ENCODE results near the gene ADARB1.

Gene ADARB1

DNA sequence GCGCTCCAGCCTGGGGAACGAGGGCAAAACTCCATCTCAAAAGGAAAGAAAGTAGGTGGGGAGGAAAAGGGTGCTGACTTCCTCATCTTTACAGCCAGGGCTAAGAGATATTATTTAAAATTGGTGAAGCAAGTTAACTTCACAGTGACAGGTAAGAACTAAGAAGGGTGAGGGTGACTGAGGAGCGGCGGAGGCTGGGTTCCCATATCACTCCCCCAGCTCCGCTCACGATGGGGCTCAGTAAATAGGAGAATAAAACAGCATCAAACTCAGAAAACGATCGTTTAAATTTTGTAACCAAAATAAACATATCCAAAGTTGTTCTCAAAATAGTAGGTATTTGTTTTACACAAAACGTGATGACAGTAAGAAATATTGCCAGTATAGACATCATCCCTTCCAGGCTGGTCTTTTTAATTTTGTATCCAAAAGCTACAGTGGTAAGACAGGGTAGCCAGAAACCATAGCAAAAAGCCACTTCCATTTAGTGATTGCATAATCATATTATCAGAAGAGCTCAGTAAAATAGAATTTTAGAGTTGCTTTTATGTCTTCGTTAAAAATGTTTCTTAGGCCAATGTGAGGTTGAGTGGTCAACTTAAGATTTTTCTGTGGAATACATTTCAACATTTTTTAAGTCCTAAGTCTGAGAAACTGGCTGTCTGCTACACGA, 26.2 kb upstream of the ADARB1 start:
- TF ChIP-seq, protein P1, sequence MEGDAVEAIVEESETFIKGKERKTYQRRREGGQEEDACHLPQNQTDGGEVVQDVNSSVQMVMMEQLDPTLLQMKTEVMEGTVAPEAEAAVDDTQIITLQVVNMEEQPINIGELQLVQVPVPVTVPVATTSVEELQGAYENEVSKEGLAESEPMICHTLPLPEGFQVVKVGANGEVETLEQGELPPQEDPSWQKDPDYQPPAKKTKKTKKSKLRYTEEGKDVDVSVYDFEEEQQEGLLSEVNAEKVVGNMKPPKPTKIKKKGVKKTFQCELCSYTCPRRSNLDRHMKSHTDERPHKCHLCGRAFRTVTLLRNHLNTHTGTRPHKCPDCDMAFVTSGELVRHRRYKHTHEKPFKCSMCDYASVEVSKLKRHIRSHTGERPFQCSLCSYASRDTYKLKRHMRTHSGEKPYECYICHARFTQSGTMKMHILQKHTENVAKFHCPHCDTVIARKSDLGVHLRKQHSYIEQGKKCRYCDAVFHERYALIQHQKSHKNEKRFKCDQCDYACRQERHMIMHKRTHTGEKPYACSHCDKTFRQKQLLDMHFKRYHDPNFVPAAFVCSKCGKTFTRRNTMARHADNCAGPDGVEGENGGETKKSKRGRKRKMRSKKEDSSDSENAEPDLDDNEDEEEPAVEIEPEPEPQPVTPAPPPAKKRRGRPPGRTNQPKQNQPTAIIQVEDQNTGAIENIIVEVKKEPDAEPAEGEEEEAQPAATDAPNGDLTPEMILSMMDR (IDR thresholded peaks at IDR 0.05), result no peak
- Histone ChIP-seq H3K4me3 (ENCODE audit: low read depth in 1 of 2, low read length in 1 of 2) (no peak overlapping the region), H3K27ac (no peak overlapping the region), H3K36me3 (no peaks in the 10 kb centered on the region), H3K9me3 (no peaks in the 10 kb centered on the region), H3K4me1 (ENCODE audit: control insufficient read depth in 1 of 2, insufficient read depth in 1 of 2, low read depth in 1 of 2, low read length in 1 of 2) (no peaks in the 10 kb centered on the region), H3K27me3 (peaks cover 18% of the 10 kb centered on the region)

DNA sequence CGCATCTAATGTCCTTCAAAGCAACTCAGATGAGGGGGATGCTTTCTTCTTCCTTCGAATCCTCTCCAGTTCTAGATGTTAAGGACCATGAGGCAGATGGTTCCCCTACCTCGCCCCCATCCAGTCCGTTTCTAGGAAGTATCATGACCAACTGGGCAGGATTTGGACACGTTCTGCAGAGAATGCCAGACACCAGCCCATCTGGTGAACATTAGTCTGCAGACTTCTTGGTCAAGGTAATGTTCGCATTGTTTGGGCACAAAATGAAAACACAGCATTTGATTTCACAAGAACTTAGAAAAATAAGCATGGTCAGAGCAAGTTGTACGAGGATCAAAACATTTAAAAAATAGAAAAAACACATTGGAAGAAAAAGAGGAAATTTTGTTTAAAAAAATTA, 25.4 kb upstream of the ADARB1 start:
- Histone ChIP-seq H3K27me3 (peaks cover 18% of the 10 kb centered on the region), H3K36me3 (no peaks in the 10 kb centered on the region), H3K4me3 (ENCODE audit: low read depth in 1 of 2, low read length in 1 of 2) (no peak overlapping the region), H3K27ac (no peak overlapping the region), H3K9me3 (no peaks in the 10 kb centered on the region), H3K4me1 (ENCODE audit: control insufficient read depth in 1 of 2, insufficient read depth in 1 of 2, low read depth in 1 of 2, low read length in 1 of 2) (no peaks in the 10 kb centered on the region)
- TF ChIP-seq, protein P1 (IDR thresholded peaks at IDR 0.05), result no peak

DNA sequence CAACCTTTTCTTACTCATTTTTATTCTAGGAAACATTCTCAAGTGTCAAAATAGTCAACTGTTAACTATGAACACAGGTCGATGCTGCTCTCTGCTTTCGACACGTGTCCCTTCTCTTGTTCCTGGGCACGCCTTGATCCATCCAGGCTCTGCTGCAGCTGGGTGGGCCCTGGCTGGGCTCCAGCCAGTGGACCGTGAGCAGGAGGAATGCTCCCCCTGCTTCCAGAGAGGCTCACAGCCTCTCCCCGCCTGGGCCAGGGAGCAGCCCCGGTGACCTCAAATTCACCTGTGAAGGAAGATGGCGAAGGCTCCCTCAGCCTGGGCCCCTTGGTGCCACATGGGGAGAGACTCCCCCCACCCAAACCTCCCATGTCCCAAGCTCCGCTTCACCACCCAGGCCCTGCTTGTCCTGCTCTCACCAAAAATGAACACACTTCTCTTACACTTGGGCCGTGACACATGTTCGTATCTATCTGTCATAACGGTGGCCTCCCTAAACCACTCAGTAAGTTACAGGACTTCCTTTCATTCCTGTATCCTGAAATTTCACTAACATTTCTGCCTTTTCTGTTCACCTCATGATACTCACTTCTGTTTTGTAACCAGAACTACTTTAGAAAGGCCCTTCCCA, 24.6 kb upstream of the ADARB1 start:
- TF ChIP-seq, protein P1 (IDR thresholded peaks at IDR 0.05), result no peak

DNA sequence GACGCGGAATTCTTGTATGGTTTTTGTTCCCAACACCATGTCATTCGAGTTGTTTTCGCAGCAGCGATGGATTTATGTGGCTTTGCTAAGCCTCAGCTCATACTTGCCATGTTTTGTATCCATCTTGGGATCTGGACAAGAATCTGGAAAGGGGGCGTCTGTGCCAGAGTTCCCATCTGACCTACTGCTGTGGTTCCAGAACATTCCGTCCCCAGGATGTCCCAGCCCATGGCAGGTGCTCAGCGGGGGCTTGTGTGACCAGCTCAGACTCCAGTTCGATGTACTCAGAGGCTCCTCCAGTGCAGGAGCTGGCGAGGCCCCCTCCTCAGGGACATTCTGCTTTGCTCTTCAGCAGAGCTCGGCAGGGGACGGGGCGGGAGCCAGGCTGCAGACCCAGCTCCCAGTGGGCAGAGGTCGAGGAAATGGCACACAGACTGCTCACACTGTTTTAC, 24.0 kb upstream of the ADARB1 start:
- Histone ChIP-seq H3K4me3 (ENCODE audit: low read depth in 1 of 2, low read length in 1 of 2) (no peak overlapping the region), H3K27ac (no peak overlapping the region), H3K9me3 (no peaks in the 10 kb centered on the region), H3K27me3 (peaks cover 18% of the 10 kb centered on the region), H3K4me1 (ENCODE audit: control insufficient read depth in 1 of 2, insufficient read depth in 1 of 2, low read depth in 1 of 2, low read length in 1 of 2) (no peaks in the 10 kb centered on the region), H3K36me3 (no peaks in the 10 kb centered on the region)
- TF ChIP-seq, protein P1 (IDR thresholded peaks at IDR 0.05), result no peak

More for the DNA sequence above, 24.6 kb upstream of the ADARB1 start:
- no peaks in the 10 kb centered on the region for H3K9me3 ChIP-seq
- no peaks in the 10 kb centered on the region for H3K36me3 ChIP-seq
- H3K4me3 ChIP-seq (ENCODE audit: low read depth in 1 of 2, low read length in 1 of 2), result no peak overlapping the region
- H3K27me3 ChIP-seq, result peaks cover 18% of the 10 kb centered on the region
- no peaks in the 10 kb centered on the region for H3K4me1 ChIP-seq (ENCODE audit: control insufficient read depth in 1 of 2, insufficient read depth in 1 of 2, low read depth in 1 of 2, low read length in 1 of 2)
- no peak overlapping the region for H3K27ac ChIP-seq

DNA sequence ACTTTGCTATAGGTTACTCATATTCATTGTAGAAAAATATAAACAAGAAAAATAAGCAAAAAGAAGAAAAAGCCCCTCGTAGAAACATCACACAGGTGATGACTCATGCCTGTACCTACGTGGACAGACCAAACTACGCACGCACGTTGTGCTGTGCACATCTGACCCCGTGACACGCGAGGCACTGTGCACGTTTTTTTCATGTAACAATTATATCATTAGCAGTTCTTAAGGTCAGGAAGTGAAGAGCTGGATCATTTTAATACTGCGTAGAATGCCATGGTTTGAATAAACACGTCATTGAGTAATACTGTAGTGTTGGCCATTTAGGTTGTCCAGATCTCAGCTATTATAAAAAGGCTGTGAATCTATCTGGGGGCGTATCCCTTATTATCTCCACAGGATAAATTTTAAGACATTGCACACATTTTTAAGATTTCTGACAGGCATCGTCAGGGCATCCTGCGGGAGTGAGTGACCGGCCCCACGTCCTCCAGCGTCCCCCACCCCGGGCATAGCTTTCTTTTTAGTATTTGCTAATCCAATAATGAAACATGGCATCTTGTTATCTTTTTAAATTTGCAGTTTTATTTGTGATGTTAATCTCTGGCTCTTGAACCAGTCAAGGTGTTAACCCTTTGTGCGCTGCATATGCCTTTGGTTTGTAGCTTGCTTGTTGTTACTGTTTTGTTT, 23.4 kb upstream of the ADARB1 start:
- TF ChIP-seq, protein P1 (IDR thresholded peaks at IDR 0.05), result no peak
- no peak overlapping the region for H3K4me3 ChIP-seq (ENCODE audit: low read depth in 1 of 2, low read length in 1 of 2)
- no peaks in the 10 kb centered on the region for H3K4me1 ChIP-seq (ENCODE audit: control insufficient read depth in 1 of 2, insufficient read depth in 1 of 2, low read depth in 1 of 2, low read length in 1 of 2)
- H3K27ac ChIP-seq, result no peak overlapping the region
- no peaks in the 10 kb centered on the region for H3K36me3 ChIP-seq
- H3K9me3 ChIP-seq, result no peaks in the 10 kb centered on the region
- peaks cover 21% of the 10 kb centered on the region for H3K27me3 ChIP-seq
